GM18526 (cell line): ENCODE data around the gene PDHA2.

Source experiments
- POLR2A ChIP-seq: IDR thresholded peaks from 3 replicates; pipeline ENCODE4 v1.6.1; 2011; ENCODE audit not compliant: insufficient read length; ENCODE audit errors: extremely low read depth

The PDHA2 gene

GRCh38 chr4:95839891-95840290 lies at the start of gene PDHA2:
Gene PDHA2, plus strand, starts transcription at chr4:95840093. Its CDS starts 58 bp downstream, at chr4:95840151.
- TF ChIP-seq POLR2A, result no peak

- TF ChIP-seq POLR2A, result no peak
Measured at GRCh38 chr4:95798003-95798402, 41.9 kb upstream of the PDHA2 start.

- no peak for TF ChIP-seq POLR2A
Measured at GRCh38 chr4:95798727-95799126, 41.2 kb upstream of the PDHA2 start.

GRCh38 chr4:95821867-95822266 lies 18.0 kb upstream of the PDHA2 start:
- no peak for TF ChIP-seq POLR2A

- TF ChIP-seq POLR2A, result no peak
Measured at GRCh38 chr4:95825546-95825945, 14.3 kb upstream of the PDHA2 start.

GRCh38 chr4:95830651-95831050 lies 9.2 kb upstream of the PDHA2 start:
- TF ChIP-seq POLR2A, result no peak

GRCh38 chr4:95831166-95831565 lies 8.7 kb upstream of the PDHA2 start:
- no peak for TF ChIP-seq POLR2A

- TF ChIP-seq POLR2A, result no peak
Measured at GRCh38 chr4:95833711-95834194, 6.1 kb upstream of the PDHA2 start.

- TF ChIP-seq POLR2A, result no peak
Measured at GRCh38 chr4:95835672-95836071, 4.2 kb upstream of the PDHA2 start.

- TF ChIP-seq POLR2A, result no peak
Measured at GRCh38 chr4:95838192-95838591, 1.7 kb upstream of the PDHA2 start.

GRCh38 chr4:95847908-95848460 lies 8.1 kb downstream of the PDHA2 start:
- TF ChIP-seq POLR2A, result no peak

- no peak for TF ChIP-seq POLR2A
Measured at GRCh38 chr4:95850161-95850560, 10.3 kb downstream of the PDHA2 start.

GRCh38 chr4:95857761-95858160 lies 17.9 kb downstream of the PDHA2 start:
- TF ChIP-seq POLR2A, result no peak

- TF ChIP-seq POLR2A, result no peak
Measured at GRCh38 chr4:95867919-95868318, 28.0 kb downstream of the PDHA2 start.

GRCh38 chr4:95869961-95870500 lies 30.1 kb downstream of the PDHA2 start:
- no peak for TF ChIP-seq POLR2A

- TF ChIP-seq POLR2A, result no peak
Measured at GRCh38 chr4:95877636-95878035, 37.7 kb downstream of the PDHA2 start.

GRCh38 chr4:95887551-95887950 lies 47.7 kb downstream of the PDHA2 start:
- no peak for TF ChIP-seq POLR2A
